H1 (cell line): ENCODE results near the gene ZNF45. TPM values are rescaled to one million over a fixed set of nuclear protein-coding genes. Genes with fewer than 3 reads are reported as not detected.

Experiments used
- CTCF ChIA-PET: fragments of 300-600 bp; sonication (Branson Sonifier 250); formaldehyde crosslinking; loops from one replicate; lab custom pipeline; 2021; ENCODE audit not compliant: partially characterized antibody; lab: Charles Lee
- POLR2A ChIA-PET: fragments of 300-600 bp; sonication (Branson Sonifier 250); formaldehyde crosslinking; loops from one replicate; lab custom pipeline; 2021; ENCODE audit warnings: inconsistent platforms; ENCODE audit not compliant: partially characterized antibody; lab: Charles Lee
- DNase-seq, 2 experiments: peaks; one replicate each; pipeline versions ENCODE4 v3.0.0 to v3.0.0-alpha.2; 2010 to 2022; ENCODE audit warnings: low spot score in 2 of 2, low read depth in 1 of 2, mixed read lengths in 1 of 2
- FAIRE-seq: peaks from 2 replicates; lab custom pipeline; 2011; peaks lifted over from hg19 to GRCh38; lab: Jason Lieb, UNC
- H2AFZ ChIP-seq: 2 replicates; pipeline ENCODE4 v1.8.1; 2012; ENCODE audit warnings: low read length, inconsistent platforms
- H2AK5ac ChIP-seq: 2 replicates; pipeline ENCODE4 v1.6.1; 2013; ENCODE audit warnings: low read depth, low read length
- H2BK120ac ChIP-seq: replicated peaks from 2 replicates; pipeline ENCODE3; 2013; ENCODE audit warnings: low read depth, low read length, inconsistent platforms
- H2BK12ac ChIP-seq: 2 replicates; pipeline ENCODE4 v1.6.1; 2013; ENCODE audit warnings: low read depth, low read length
- H2BK15ac ChIP-seq: 2 replicates; pipeline ENCODE4 v1.6.1; 2013; ENCODE audit warnings: low read length
- H2BK20ac ChIP-seq: 2 replicates; pipeline ENCODE4 v1.6.1; 2013; ENCODE audit warnings: low read length
- H2BK5ac ChIP-seq: 2 replicates; pipeline ENCODE4 v1.6.1; 2013; ENCODE audit warnings: low read depth, low read length
- H3K14ac ChIP-seq: 2 replicates; pipeline ENCODE4 v1.6.1; 2013; ENCODE audit warnings: inconsistent platforms; ENCODE audit not compliant: insufficient read length
- H3K18ac ChIP-seq: 2 replicates; pipeline ENCODE4 v1.6.1; 2013; ENCODE audit warnings: low read length; ENCODE audit errors: extremely low read depth
- H3K23ac ChIP-seq: 2 replicates; pipeline ENCODE4 v1.6.1; 2013; ENCODE audit warnings: inconsistent platforms; ENCODE audit not compliant: insufficient read length
- H3K23me2 ChIP-seq: 2 replicates; pipeline ENCODE4 v1.6.1; 2013; ENCODE audit warnings: low read depth, low read length
- H3K27ac ChIP-seq: 2 replicates; pipeline ENCODE4 v1.6.1; 2011; ENCODE audit warnings: low read depth, low read length, inconsistent platforms
- H3K27me3 ChIP-seq, 4 experiments: replicated peaks in 1 of 4; 1 replicate in 1 of 4; 2 replicates in 3 of 4; pipeline versions ENCODE4 v1.6.1 to v1.8.1; 2011 to 2013; ENCODE audit warnings: low read length in 3 of 4, mild to moderate bottlenecking in 3 of 4, inconsistent platforms in 2 of 4, mixed read lengths in 2 of 4, moderate library complexity in 1 of 4; ENCODE audit not compliant: control insufficient read depth in 3 of 4, insufficient read depth in 3 of 4; ENCODE audit errors: extremely low read depth in 1 of 4
- H3K36me3 ChIP-seq, 4 experiments: 2 replicates each; pipeline versions ENCODE4 v1.6.1 to v1.8.1; 2011 to 2013; ENCODE audit warnings: mild to moderate bottlenecking in 4 of 4, low read length in 3 of 4, moderate library complexity in 2 of 4, control low read depth in 1 of 4, inconsistent platforms in 1 of 4; ENCODE audit not compliant: insufficient read depth in 4 of 4, control insufficient read depth in 2 of 4
- H3K4ac ChIP-seq: replicated peaks from 2 replicates; pipeline ENCODE3; 2013; ENCODE audit warnings: low read length, low read depth, mixed read lengths, inconsistent platforms; ENCODE audit not compliant: insufficient read length
- H3K4me1 ChIP-seq, 4 experiments: replicated peaks in 1 of 4; 1 replicate in 1 of 4; 2 replicates in 3 of 4; pipeline versions ENCODE4 v1.6.1 to v1.8.1; 2011 to 2013; ENCODE audit warnings: low read length in 3 of 4, inconsistent platforms in 2 of 4, mixed read lengths in 1 of 4; ENCODE audit not compliant: insufficient read depth in 4 of 4, control insufficient read depth in 3 of 4
- H3K4me2 ChIP-seq, 2 experiments: 2 replicates each; pipeline versions ENCODE4 v1.6.1 to v1.8.1; 2011 to 2013; ENCODE audit warnings: low read depth in 2 of 2, low read length in 2 of 2, control low read depth in 1 of 2, inconsistent platforms in 1 of 2, mild to moderate bottlenecking in 1 of 2; ENCODE audit not compliant: insufficient read depth in 1 of 2
- H3K4me3 ChIP-seq, 4 experiments: fragments of 200-600, 300-600 bp in 1 of 4; sonication (generic), shearing (Covaris generic), sonication (Bioruptor Twin) in 1 of 4; 2 replicates each; pipeline versions ENCODE4 v1.5.1 to v1.8.1; 2011 to 2016; ENCODE audit warnings: low read length in 4 of 4, low read depth in 3 of 4, control low read depth in 2 of 4, inconsistent platforms in 2 of 4, mild to moderate bottlenecking in 2 of 4, mixed read lengths in 1 of 4, moderate library complexity in 1 of 4; ENCODE audit not compliant: insufficient read depth in 2 of 4; ENCODE audit errors: extremely low read depth in 1 of 4
- H3K56ac ChIP-seq: replicated peaks from 2 replicates; pipeline ENCODE3; 2013; ENCODE audit warnings: low read depth, mild to moderate bottlenecking, mixed read lengths, low read length, inconsistent platforms; ENCODE audit not compliant: insufficient read length
- H3K79me1 ChIP-seq: 2 replicates; pipeline ENCODE4 v1.6.1; 2013; ENCODE audit warnings: low read depth, low read length, control low read depth
- H3K79me2 ChIP-seq, 2 experiments: 2 replicates each; pipeline versions ENCODE4 v1.6.1 to v1.8.1; 2012 to 2013; ENCODE audit warnings: low read length in 2 of 2, mild to moderate bottlenecking in 2 of 2, inconsistent platforms in 1 of 2; ENCODE audit not compliant: insufficient read depth in 2 of 2, control insufficient read depth in 1 of 2
- H3K9ac ChIP-seq, 4 experiments: replicated peaks in 1 of 4; 1 replicate in 1 of 4; 2 replicates in 3 of 4; pipeline versions ENCODE4 v1.6.1 to v1.8.1; 2011 to 2013; ENCODE audit warnings: low read depth in 3 of 4, low read length in 3 of 4, control low read depth in 2 of 4, mild to moderate bottlenecking in 2 of 4, moderate library complexity in 2 of 4, inconsistent platforms in 1 of 4; ENCODE audit errors: extremely low read depth in 1 of 4
- H3K9me3 ChIP-seq, 2 experiments: 2 replicates each; pipeline versions ENCODE4 v1.6.1 to v1.8.1; 2012 to 2013; ENCODE audit warnings: mild to moderate bottlenecking in 2 of 2, moderate library complexity in 2 of 2, control low read depth in 1 of 2, inconsistent platforms in 1 of 2, low read depth in 1 of 2, low read length in 1 of 2, mixed read lengths in 1 of 2; ENCODE audit not compliant: insufficient read depth in 2 of 2
- H4K20me1 ChIP-seq, 2 experiments: replicated peaks in 1 of 2; 2 replicates each; pipeline versions ENCODE3 to v1.8.1; 2011 to 2013; ENCODE audit warnings: inconsistent platforms in 2 of 2, low read length in 2 of 2, mild to moderate bottlenecking in 1 of 2; ENCODE audit not compliant: insufficient read depth in 2 of 2, control insufficient read depth in 1 of 2
- H4K5ac ChIP-seq: 2 replicates; pipeline ENCODE4 v1.6.1; 2013; ENCODE audit warnings: low read length, low read depth, mixed read lengths, inconsistent platforms; ENCODE audit not compliant: insufficient read length
- H4K8ac ChIP-seq: 2 replicates; pipeline ENCODE4 v1.8.0; 2013; ENCODE audit warnings: mild to moderate bottlenecking, moderate library complexity, low read length, inconsistent platforms; ENCODE audit not compliant: insufficient read depth; ENCODE audit errors: extremely low read depth
- H4K91ac ChIP-seq: replicated peaks from 2 replicates; pipeline ENCODE3; 2013; ENCODE audit warnings: low read length, mixed read lengths, inconsistent platforms; ENCODE audit not compliant: insufficient read length
- BACH1 ChIP-seq: IDR thresholded peaks from 2 replicates; pipeline ENCODE4 v1.6.1; 2012; ENCODE audit warnings: low read length, improper control_type of control experiment
- CEBPB ChIP-seq: IDR thresholded peaks from 2 replicates; pipeline ENCODE4 v1.6.1; 2012; ENCODE audit warnings: low read depth, low read length
- CREB1 ChIP-seq: IDR thresholded peaks from 2 replicates; pipeline ENCODE4 v1.6.1; 2012; ENCODE audit warnings: inconsistent platforms
- GABPA ChIP-seq: IDR thresholded peaks from 2 replicates; pipeline ENCODE4 v1.6.1; 2011; ENCODE audit warnings: mild to moderate bottlenecking, low read length, moderate library complexity, borderline replicate concordance; ENCODE audit not compliant: insufficient read depth
- MAFK ChIP-seq: IDR thresholded peaks from 2 replicates; pipeline ENCODE4 v1.6.1; 2012; ENCODE audit warnings: low read depth, mild to moderate bottlenecking, improper control_type of control experiment, low read length
- RBBP5 ChIP-seq: IDR thresholded peaks from 2 replicates; pipeline ENCODE4 v1.7.1; 2012; ENCODE audit warnings: low read depth, mild to moderate bottlenecking, inconsistent platforms, low read length, moderate library complexity, borderline replicate concordance
- SIRT6 ChIP-seq: IDR thresholded peaks from one replicate; pipeline ENCODE4 v1.7.1; 2012; ENCODE audit warnings: low read length, inconsistent platforms
- SP1 ChIP-seq: IDR thresholded peaks from 2 replicates; pipeline ENCODE4 v1.6.1; 2011; ENCODE audit warnings: low read depth, low read length
- WGBS, 2 experiments: shearing (Covaris generic) in 1 of 2; methylation state at CpG; one replicate each; pipeline versions ENCODE4 v1.1.6 to v1.1.7; 2013 to 2015; ENCODE audit warnings: low lambda C conversion rate in 2 of 2, mixed read lengths in 2 of 2, inconsistent platforms in 1 of 2, low coverage in 1 of 2, missing lambda C conversion rate in 1 of 2; ENCODE audit not compliant: insufficient replicate concordance in 2 of 2, insufficient coverage in 1 of 2, insufficient read length in 1 of 2; ENCODE audit errors: extremely low coverage in 1 of 2, missing lambda C conversion rate in 1 of 2; 5-methylcytosine and 5-hydroxymethylcytosine counted together
- polyA plus RNA-seq, 7 experiments: library from polyadenylated mRNA; depleted of rRNA in 3 of 7; stranded (reverse) in 5 of 7; unstranded in 2 of 7; fragments of >200 nt in 5 of 7; fragments of 200-250 nt in 2 of 7; gene quantifications; 1 replicate in 5 of 7; 2 replicates in 1 of 7; 4 replicates in 1 of 7; pipeline versions ENCODE4 v1.2.1 to v1.2.3, GENCODE V29; 2011 to 2013; ENCODE audit warnings: missing spikeins in 2 of 7, mixed read lengths in 2 of 7
- total RNA-seq: library from RNA; stranded (reverse); fragmentation: NEBNext Ultra II Directional; extraction: Animal tissue kit (Norgen Biotek cat#: 25700); gene quantifications from 2 replicates; pipeline ENCODE4 v1.2.1, GENCODE V29; 2021

ZNF45 gene
- total and polyA plus RNA-seq, 2 of the 8 experiments (the other 6 are each of a cell fraction or from before 2014, with no cell fraction given): 4.6 to 16.2 TPM

- Histone ChIP-seq H2BK12ac (no peak overlapping the region), H4K5ac (no peak overlapping the region), H3K4me1 (no peaks in the 10 kb centered on the region), H2BK15ac (no peak overlapping the region), H2BK120ac (no peak overlapping the region), H3K14ac (no peak overlapping the region), H3K36me3 (peaks cover 0 to 12% (median 3%) of the 10 kb centered on the region in 4 experiments; a peak in 4 of 8 replicates), H3K27ac (no peak overlapping the region), H3K4me2 (no peak overlapping the region), H2BK20ac (no peak overlapping the region), H3K79me2 (no peaks in the 10 kb centered on the region), H4K8ac (no peak overlapping the region), H3K23me2 (no peaks in the 10 kb centered on the region), H3K4ac (no peak overlapping the region), H3K56ac (no peak overlapping the region), H3K18ac (no peak overlapping the region), H3K9ac (no peak overlapping the region), H3K9me3 (peaks cover 32 to 38% of the 10 kb centered on the region in 2 experiments), H3K79me1 (peaks cover 2% of the 10 kb centered on the region; the same call in 1 of the 2 replicates), H2BK5ac (no peak overlapping the region)
- CTCF ChIA-PET: no interaction called here
- POLR2A ChIA-PET: interaction anchor here (0.6 kb wide), 1 partner anchor 296 kb away, joined by 3 read pairs; no protein-coding TSS in a partner anchor
- no peak for DNase-seq
- 92% methylated on average over 3 of the region's 3 CpGs; no CpG with 5 or more reads in 1 of the 2 experiments for WGBS, 2 experiments
- TF ChIP-seq RBBP5: no peak
- no peak for TF ChIP-seq SP1
- TF ChIP-seq SIRT6: no peak
- TF ChIP-seq BACH1: no peak
- TF ChIP-seq CREB1: no peak
- TF ChIP-seq CEBPB: peak; percentile 75
- TF ChIP-seq MAFK: no peak
- TF ChIP-seq GABPA: no peak
- TF ChIP-seq, all 59 proteins: peak for 1
- FAIRE-seq: no peak
- H2AK5ac ChIP-seq: no peak overlapping the region
- H2AFZ ChIP-seq: no peak overlapping the region
- H4K20me1 ChIP-seq: no peaks in the 10 kb centered on the region
- no peak overlapping the region for H3K23ac ChIP-seq
- no peaks in the 10 kb centered on the region for H3K27me3 ChIP-seq
- no peak overlapping the region for H4K91ac ChIP-seq
- H3K4me3 ChIP-seq: no peak overlapping the region
These were observed 22.8 kb upstream of the ZNF45 start for GRCh38 chr19:43957891-43958290.
